Fibroblast of skin of left biceps (primary cell): ENCODE measurements around the gene KDM6B.
A peak's percentile ranks its signal among the peaks of the same experiment; 100 is the strongest.

ENCODE experiments used
- DNase-seq, 2 experiments: peaks; one replicate each; pipeline ENCODE4 v3.0.0-alpha.2; 2013; ENCODE audit warnings: low read depth in 2 of 2

KDM6B gene

DNA sequence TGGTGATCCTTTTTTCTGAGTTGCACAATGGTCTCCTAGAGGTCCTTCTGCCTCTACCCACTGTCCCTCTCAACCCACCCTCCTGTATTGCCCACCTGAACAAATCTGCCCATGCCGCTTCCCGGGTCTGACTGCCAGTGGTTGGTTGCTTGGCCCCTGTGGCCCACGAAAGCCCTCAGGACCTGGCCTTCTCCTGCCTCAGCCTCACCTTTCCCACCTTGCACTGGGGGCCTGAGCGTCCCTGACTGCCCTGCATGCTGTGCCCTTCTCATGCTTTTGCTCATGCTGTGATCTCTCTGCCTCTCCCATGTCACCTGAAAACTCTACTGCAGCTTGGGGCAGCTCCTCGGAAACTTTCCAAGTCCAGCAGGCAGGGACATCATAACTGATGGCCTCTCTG, 13.8 kb upstream of the KDM6B start:
- DNase-seq, result no peak

DNA sequence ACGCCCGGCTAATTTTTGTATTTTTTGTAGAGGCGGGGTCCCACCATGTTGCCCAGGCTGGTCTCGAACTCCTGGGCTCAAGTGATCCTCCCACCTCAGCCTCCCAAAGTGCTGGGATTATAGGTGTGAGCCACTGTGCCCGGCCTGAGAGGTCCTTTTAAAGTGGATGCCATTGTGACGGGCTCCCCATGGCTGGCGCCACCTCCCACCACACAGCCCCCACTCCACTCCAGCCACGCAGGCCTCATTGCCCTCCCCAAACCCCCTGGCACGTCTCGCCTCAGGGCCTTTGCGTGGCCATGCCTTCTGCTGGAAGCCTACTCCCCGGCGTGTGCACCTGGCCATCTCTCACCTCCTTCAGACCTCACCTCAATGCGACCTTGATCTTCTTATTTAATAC, 11.9 kb upstream of the KDM6B start:
- no peak for DNase-seq

DNA sequence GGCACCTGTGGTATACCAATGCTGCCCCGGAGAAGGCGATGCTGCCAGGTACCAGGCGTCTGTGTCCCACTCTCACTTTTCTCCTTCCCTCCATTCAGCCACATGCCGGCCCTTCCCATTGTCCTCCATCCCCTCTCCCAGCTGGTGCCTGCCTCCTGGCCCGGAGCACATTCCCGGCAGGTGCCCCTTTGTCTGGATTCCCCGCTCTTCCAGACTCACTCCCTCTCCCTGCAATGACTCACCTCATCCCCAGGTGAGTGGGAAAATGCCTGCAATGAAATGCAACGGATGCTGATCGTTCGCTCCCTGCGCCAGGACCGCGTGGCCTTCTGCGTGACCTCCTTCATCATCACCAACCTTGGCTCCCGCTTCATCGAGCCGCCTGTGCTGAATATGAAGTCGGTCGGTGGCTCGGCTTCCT, 10.4 kb upstream of the KDM6B start:
- no peak for DNase-seq

DNA sequence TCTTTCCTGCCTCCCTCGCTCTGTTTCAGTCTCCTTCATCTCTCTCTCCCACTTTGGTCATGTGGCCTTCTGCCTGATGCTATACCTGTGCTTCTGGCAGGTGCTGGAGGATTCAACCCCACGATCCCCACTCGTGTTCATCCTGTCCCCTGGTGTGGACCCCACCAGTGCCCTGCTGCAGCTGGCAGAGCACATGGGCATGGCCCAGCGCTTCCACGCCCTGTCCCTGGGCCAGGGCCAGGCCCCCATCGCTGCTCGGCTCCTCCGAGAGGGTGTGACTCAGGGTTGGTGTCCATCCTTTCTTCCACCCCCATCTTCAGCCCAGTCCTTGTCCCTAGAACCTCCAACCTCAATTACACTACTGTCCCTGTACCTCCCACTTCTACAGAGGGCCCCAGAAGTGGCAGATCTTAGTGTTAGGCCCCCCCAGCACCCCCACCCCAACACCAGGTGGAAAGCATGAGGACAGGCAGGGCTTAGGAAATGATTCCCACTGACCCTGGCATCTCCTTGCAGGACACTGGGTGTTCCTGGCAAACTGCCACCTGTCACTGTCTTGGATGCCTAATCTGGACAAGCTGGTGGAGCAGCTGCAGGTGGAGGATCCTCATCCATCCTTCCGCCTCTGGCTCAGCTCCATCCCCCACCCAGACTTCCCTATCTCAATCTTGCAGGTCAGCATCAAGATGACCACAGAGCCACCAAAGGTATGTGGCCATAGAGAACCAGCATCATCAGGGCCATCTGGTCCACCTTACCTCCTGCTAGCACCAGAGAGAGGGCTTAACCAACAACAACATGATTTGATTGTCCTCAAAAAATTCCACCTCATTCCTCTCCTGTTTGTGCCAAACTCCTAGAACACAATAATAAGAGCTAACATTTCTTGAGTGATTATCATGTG, 9.7 kb upstream of the KDM6B start:
- DNase-seq, result no peak

DNA sequence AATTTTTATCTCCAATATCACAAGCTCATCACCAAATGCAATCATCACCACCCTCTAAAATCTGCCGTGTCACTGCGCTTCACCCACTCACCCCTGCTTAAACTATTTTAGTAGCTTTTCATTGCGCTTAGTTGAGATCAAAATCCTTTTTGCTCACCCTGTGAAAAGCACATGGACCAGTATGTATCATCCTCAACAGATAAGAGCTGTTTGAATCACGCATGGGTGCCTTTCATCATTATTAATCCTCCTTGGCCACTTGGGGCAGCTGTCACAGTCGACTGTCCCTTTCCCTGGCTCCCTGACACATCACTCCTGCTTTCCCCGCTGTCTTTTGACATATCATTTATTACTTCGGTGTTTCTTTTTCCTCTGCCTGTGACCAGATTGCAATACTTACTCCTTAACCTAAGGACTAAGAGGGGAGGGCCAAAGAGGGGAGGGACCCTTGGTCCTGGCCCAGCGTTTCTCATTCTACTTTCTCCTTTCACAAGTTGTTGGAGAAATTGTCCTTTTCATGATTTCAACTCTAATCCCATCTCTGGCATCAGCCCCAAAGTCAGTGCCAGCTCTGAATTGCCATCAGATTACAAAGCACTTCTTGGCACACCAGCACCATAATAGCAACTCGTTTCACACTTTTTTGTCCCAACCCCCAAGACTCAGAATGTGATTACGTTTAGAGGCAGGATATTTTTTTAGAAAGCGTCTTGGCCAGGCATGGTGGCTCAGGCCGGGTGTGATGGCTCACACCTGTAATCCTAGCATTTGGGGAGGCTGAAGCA, 8.6 kb upstream of the KDM6B start:
- DNase-seq, result no peak

DNA sequence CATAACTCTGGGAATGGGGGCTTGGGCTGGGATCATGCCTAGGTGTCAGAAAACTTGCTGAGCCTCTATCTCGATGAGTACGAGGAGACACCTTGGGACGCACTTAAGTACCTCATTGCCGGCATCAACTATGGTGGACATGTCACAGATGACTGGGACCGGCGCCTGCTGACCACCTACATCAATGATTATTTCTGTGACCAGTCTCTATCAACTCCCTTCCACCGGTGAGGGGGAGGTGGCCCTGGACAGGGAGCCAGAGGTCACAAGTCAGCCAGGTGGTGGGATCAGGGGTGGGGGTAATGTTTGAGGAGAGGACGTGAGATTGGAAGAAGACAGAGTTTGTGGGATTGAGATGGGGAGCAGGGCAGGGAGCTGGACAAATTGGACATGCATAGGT, 3.4 kb upstream of the KDM6B start:
- DNase-seq, result no peak

DNA sequence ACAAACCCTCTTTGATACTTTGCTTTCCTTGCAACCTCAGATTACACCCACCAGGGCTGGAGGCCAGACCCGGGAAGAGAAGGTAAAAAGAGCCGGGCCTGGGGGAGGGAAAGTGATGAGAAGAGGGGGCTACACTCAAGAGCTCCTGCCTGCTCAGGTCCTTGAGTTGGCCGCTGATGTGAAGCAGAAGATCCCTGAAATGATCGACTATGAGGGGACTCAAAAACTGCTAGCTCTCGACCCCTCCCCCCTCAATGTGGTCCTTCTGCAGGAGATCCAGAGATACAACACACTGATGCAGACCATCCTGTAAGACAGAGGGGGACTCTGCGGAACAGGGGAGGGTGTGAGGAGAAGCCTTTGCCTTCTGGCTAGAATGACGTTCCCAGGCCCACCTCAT, 2.8 kb upstream of the KDM6B start:
- no peak for DNase-seq

DNA sequence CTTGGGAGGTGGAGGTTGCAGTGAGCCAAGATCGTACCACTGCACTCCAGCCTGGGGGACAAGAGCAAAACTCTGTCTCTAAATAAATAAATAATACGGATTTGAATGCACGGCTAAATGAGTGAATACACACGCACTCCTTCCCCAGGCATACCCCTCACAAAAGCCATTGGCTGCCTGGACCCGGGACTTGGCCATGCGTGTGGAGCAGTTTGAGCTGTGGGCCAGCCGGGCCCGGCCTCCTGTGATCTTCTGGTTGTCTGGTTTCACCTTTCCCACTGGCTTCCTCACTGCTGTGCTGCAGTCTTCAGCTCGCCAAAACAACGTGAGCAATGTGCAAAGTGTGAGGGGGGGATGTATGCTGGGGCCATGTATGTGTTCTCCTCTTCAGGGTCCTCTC, 1.6 kb upstream of the KDM6B start:
- no peak for DNase-seq

DNA sequence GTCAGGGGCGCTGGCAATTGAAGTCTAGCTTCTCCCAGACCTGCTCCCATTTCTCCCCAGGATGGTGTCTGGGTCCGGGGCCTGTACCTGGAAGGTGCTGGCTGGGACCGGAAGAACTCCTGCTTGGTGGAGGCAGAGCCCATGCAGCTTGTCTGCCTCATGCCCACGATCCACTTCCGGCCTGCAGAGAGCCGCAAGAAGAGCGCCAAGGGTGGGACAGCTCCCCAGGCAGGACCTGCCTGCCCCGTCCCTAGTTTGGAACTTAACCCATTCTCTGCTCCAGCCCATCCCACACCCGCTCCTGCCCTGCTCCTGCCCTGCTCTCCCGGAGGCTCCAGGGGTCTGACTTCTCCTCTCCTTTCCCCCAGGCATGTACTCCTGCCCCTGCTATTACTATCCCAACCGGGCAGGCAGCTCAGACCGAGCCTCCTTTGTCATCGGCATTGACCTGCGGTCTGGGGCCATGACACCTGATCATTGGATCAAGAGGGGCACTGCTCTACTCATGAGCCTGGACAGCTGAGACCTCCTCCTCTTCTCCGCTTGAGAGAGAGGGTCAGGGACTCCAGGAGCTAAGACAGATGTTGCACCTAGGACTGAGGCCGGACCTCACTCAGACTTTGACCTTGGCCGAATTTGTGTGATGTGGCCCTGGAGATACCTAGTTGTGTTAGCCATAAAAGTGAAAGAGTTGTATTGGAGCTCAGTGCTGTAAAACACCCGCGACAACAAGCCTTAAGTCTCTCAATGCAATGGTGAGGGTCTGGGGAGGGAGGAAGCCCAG, 814 bp upstream of the KDM6B start:
- DNase-seq, result no peak

DNA sequence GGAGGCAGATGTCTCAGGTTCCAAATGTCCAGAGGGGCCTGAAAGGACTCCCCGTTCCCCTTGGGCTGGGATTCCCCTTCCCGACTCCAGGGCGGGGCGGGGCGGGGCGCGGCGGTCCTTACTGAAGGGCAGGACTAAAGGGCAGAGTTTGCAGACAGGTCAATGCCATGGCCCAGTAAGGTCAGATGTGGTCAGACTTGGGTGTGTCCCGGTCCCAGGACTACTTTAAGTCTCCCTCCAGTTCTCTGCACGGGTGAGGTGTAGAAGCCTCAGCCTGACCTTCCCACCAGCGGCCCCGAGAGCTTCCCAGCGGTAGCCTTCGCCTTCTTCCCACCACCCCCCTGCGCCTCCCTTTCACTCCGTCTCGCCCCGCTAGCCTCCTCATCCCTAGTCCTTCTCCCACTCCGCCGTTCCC, 532 bp downstream of the KDM6B start:
- DNase-seq, result no peak

DNA sequence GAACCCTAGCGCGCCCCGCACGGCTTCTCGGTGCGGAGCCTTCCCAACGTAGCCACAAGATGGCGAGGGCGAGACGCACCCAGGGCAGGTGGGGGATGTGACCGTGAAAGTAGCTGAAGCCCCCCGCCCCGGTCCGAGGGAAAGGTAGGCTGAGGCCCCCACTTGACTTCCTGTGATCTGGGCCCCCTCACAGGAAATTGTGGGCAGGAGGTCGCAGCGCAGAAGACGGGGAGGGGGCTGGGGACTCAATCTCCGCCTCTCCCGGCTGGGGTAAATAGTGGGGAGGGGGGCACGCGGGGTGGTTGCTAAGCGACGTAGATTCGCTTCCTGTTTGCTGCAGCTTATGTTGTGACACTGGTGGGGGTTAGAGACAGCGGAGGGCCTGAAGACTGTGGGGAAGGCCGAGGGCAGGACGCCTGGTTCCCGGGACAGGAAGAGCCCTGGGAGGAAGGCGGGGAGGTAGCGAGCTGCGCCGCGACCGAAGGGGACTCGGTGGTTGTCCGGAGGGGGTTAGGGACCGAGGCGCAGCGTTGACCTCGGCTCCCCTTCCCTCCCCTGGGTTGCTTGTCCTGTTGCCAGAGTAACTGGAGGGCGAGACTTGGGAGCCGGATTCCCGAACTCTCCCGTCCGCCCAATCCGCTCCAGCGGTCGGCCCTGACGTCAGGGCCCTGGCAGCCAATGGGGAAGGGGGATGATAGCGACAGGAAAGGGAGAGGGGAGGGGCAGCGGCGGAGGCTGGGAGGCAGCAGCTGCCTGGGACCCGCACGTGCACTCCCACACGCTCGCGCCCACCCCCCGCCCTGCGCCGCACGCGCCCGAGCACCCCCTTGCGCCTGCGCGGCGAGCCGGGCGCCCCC, 1.2 kb downstream of the KDM6B start:
- peak; percentile 98 for DNase-seq

DNA sequence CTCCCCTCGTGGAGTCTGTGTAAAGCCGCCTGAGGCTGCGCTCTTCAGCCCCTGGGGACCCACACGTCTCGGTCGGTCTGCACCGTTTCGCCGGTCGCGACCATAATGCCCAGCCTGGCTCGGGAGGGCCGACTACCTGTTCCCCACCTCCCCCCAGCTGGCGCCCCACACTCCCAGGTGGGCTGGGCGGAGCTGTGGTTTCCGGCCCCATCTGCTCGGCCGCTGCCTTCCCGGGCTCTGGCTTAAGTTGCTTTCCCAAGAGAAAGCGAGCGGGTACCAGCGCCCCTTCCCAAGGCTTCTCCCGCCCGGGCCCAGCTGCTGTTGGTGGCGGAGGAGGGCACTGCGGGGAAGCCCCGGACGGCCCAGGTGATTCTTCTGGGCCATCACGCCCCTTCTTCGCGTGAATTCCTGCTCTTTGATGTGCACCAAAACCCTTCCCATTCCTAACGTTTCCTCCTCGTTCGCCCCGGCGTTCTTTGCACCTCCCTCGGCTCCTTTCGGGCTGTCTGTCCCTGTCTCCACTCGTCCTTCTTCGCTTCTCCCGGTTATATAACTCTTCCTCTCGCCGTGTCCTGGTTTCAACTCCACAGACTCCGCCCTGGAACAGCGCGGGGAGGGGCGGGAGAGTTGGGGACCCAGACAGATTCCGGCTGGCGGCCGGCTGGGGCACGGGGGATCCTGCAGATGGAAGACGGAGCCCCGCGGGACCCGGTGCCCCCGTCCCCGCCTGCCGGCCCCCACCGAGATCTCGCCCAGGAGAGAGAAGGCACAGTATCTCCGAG, 2.0 kb downstream of the KDM6B start:
- DNase-seq, result no peak

DNA sequence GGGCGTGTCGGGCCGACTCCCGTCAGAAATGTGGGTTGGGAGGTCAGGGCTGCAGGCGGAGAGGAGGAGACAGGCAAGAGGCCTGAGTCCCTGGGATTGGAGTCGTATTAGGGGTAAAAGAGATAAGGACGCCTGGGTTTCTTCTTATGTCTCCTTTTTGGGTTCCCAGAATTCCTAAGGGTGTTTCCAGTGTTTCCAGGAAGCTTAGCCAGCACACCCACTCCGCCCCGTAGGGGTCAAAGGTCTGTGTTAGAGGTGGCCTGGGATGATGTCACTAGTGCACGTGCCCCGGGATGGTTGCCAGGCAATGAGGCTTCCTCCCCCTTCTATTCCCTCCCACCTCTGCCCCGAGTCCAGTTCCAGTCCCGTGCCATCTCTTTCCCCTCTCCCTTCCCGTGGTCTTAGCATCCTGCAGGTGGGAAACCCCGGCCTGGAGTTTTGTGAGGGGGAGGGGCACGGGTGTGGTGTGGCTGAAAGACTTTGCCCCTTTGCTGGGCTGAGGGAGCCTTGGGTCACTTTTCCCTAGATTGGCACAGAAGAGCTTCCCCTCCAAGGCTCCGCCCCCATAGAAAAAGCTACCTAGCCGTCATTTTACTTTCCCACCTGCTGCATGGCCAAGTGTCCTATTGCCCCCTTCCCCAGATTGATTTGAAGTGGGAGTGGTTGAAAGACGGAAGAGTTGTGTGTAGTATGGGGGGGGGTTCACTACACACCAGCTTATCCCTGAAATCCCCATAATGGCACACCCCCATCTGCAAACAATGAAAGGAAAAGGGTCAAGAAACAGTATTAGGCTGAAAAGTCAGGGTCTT, 2.8 kb downstream of the KDM6B start:
- peak; percentile 68 to 73 for DNase-seq

DNA sequence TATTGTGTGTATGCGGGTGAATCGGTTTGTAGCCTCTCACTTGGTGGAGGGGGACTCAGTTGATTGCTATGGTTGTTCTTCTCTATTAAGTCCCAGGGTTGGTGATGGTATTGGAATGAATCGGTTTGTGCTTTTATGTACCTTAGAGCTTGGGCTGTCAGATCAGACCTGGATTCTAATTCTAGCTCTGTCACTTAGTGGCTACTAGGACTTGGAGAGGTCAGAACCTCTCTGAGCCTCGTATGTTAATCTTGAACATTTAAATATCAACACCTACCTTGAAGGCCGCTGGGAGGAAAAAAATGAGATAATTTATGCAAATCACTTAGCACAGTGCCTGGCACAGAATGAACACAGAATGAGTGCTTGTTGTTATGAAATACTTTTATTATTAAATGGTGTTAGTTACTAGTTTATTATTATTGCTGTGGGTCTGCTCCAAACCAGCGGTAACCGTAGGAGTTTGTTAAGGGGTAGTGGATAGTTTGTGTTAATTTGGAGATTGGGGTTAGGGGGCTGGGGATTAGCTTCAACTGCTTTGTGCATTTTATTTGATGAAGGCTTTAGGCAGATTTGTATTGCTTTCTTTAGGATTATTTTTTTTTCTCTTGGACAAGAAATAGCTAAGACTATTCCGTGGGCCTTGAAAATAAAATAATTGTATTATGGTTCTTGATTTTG, 3.5 kb downstream of the KDM6B start:
- DNase-seq, result no peak

DNA sequence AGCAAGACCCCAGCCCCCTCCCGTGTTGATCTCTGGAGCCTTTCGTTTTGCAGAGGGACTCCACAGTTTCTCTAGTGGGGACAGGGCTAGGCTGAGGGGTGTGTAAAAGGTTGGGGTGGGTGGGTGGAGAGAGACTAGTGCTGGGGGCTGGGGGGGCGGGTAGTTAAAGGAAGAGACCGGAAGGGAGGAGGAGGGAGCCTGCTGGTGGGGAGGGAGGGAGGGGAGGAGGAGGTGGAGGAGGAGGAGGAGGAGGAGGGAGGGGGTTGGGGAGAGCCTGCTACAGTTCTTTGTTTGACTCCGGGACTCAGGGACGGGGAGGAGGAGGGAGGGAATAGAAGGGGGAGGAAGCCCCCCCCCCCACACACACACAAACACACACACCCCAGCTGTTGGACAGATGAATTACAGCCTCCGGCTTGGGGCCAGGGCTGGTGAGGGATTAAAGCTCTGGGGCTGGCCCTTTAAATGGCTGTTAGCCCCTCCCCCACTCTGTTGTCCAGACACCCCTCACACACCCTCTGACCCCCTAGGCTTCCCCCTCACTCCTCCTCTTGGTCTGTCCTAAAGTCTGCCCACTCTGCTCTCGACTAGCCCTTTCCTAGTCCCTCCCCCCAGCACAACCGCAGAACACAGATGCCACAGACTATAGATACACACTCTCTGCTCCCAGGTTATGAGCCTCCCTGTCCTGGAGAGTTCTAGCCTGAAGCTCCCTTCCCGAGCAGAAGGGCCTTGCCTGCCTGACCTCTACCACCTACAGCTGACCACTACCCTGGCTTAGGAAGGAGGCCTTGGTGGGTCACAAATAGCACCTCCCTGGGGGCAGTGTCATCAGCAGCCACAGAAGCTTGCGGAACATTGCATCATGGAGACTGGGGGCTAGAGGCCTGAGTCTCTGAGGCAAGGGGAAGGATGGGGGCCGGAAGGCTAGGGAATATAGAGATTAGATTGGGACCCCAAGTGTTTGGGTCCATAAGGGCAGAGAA, 4.4 kb downstream of the KDM6B start:
- DNase-seq, result peak; percentile 64 to 65

DNA sequence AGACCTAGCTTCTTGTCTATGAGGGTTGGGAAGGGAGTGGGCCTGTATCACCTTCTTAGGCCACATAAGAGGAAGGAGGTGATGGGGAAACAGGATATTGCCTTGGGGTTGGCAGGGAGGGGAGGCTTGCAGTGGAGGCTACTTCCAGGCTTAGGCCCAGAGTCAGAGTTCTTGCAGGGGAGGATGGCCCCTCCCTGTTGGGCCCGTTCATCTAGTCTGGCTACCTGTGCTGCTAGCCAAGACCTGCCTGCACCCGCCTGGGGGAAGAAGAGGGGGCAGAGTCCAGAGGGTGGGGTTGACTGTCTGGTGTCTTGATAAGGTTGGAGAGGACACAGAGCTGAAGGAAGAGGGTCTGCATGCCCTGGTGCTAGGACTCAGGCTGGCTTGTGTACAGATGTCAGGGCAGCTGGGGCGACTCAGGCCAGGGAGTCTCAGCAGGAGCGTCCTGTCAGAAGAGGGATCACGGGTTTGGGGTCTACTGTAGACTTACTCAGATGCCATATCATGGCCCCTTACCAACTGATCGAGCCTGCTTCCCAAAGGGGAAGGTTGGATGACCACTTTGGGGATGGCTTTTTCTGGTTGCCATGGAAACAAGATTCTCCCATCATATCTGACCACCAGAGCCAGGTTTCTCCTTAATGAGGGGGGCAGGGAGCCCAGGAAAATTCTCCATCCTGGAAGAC, 5.3 kb downstream of the KDM6B start:
- no peak for DNase-seq

DNA sequence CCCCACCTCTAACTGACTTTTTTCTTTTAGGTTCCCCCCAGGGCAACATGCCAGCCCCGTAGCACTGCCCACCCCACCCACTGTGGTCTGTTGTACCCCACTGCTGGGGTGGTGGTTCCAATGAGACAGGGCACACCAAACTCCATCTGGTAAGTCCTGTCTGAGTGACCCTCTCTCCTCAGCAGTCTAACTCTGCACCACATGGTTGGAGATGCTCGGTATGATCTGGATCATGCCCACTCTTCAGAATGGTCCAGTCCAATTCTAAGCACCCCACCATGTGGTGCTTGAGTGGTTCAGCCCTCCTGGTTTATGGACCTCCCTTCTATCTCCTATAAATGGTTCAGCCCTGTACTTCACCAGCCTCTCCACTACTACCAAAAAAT, 5.9 kb downstream of the KDM6B start:
- DNase-seq, result no peak
